GM12878 (cell line): ENCODE data around the gene DALRD3. TPM values are rescaled to one million over a fixed set of nuclear protein-coding genes. Genes with fewer than 3 reads are reported as not detected.

Experiments used
- ATAC-seq: fragments of 200-7000 bp; cut with Tn5 transposase; 3 replicates; pipeline ENCODE4 v1.9.1; 2020; ENCODE audit warnings: mild to moderate bottlenecking, moderate library complexity
- BruUV-seq: library from RNA; stranded (reverse); fragments of 400-500 nt; replicated peaks from 2 replicates; lab custom pipeline; 2021; lab: Mats Ljungman, UMichigan
- CTCF ChIA-PET: fragments of 300-600 bp; sonication (Branson Sonifier 250); formaldehyde crosslinking; extraction: SDS; loops from one replicate; lab custom pipeline; 2021; ENCODE audit warnings: inconsistent platforms; lab: Yijun Ruan, JAX
- POLR2A ChIA-PET: fragments of 350-600 bp; formaldehyde crosslinking; extraction: SDS; loops from one replicate; lab custom pipeline; 2021; ENCODE audit warnings: inconsistent platforms; lab: Charles Lee
- RAD21 ChIA-PET: fragments of 300-600 bp; sonication (Branson Sonifier 250); formaldehyde crosslinking; loops from one replicate; lab custom pipeline; 2023; ENCODE audit warnings: antibody characterized with exemption; ENCODE audit not compliant: unreplicated experiment; lab: Charles Lee
- SMC1A ChIA-PET: fragments of 300-600 bp; sonication (Branson Sonifier 250); formaldehyde crosslinking; loops from one replicate; lab custom pipeline; 2023; ENCODE audit not compliant: unreplicated experiment, uncharacterized antibody; lab: Charles Lee
- DNase-seq: peaks from one replicate; pipeline ENCODE4 v3.0.0-alpha.2; 2011; ENCODE audit warnings: low read depth, low spot score
- FAIRE-seq: peaks from 3 replicates; lab custom pipeline; 2011; peaks lifted over from hg19 to GRCh38; lab: Jason Lieb, UNC
- H2AFZ ChIP-seq: 2 replicates; pipeline ENCODE4 v1.6.0; 2011; ENCODE audit warnings: low read depth, low read length, control low read depth; ENCODE audit not compliant: control insufficient read depth
- H3K27ac ChIP-seq: 2 replicates; pipeline ENCODE4 v1.5.1; 2011; ENCODE audit warnings: control low read depth; ENCODE audit not compliant: control insufficient read depth, insufficient read depth
- H3K27me3 ChIP-seq, 2 experiments: replicated peaks in 1 of 2; 2 replicates each; pipeline versions ENCODE4 v1.6.0 to v1.6.1; 2011; ENCODE audit warnings: low read length in 1 of 2; ENCODE audit not compliant: control insufficient read depth in 2 of 2, insufficient read depth in 2 of 2
- H3K36me3 ChIP-seq, 2 experiments: 2 replicates each; pipeline ENCODE4 v1.5.1; 2011; ENCODE audit warnings: low read length in 1 of 2; ENCODE audit not compliant: control insufficient read depth in 2 of 2, insufficient read depth in 2 of 2
- H3K4me1 ChIP-seq: 2 replicates; pipeline ENCODE4 v1.6.1; 2011; ENCODE audit warnings: mild to moderate bottlenecking, low read length, moderate library complexity, mixed read lengths; ENCODE audit not compliant: control insufficient read depth, insufficient read depth
- H3K4me2 ChIP-seq: 2 replicates; pipeline ENCODE4 v1.6.0; 2011; ENCODE audit warnings: control low read depth; ENCODE audit not compliant: control insufficient read depth, insufficient read depth
- H3K4me3 ChIP-seq: fragments of 200-600 bp; sonication (generic); 2 replicates; pipeline ENCODE4 v1.5.1; 2016
- H3K79me2 ChIP-seq: 2 replicates; pipeline ENCODE4 v1.6.0; 2011; ENCODE audit warnings: low read length; ENCODE audit not compliant: control insufficient read depth, insufficient read depth
- H3K9ac ChIP-seq: 2 replicates; pipeline ENCODE4 v1.8.0; 2011; ENCODE audit warnings: low read length, control low read depth, mixed read lengths; ENCODE audit not compliant: control insufficient read depth, insufficient read depth
- H3K9me3 ChIP-seq: replicated peaks from 3 replicates; pipeline ENCODE4 v1.5.1; 2011; ENCODE audit warnings: mild to moderate bottlenecking, low read length; ENCODE audit not compliant: control insufficient read depth, insufficient read depth
- H4K20me1 ChIP-seq: 2 replicates; pipeline ENCODE4 v1.6.0; 2011; ENCODE audit not compliant: control insufficient read depth, insufficient read depth
- IKZF2 ChIP-seq, 2 experiments: fragments of 450-650 bp; IDR thresholded peaks; 2 replicates each; pipeline ENCODE4 v1.6.1; 2017; ENCODE audit warnings: mild to moderate bottlenecking in 2 of 2, moderate library complexity in 2 of 2
- NRF1 ChIP-seq: conservative IDR thresholded peaks from 2 replicates; pipeline ENCODE4 v1.6.1; 2011; ENCODE audit warnings: mild to moderate bottlenecking, low read depth, low read length, improper control_type of control experiment
- POLR2AphosphoS2 ChIP-seq: IDR thresholded peaks from 2 replicates; pipeline ENCODE4 v1.6.1; 2011; ENCODE audit warnings: low read depth, mild to moderate bottlenecking, low read length, improper control_type of control experiment, moderate library complexity
- POLR2AphosphoS5 ChIP-seq: IDR thresholded peaks from 2 replicates; pipeline ENCODE4 v1.6.1; 2011; ENCODE audit warnings: mild to moderate bottlenecking, low read length, inconsistent platforms
- RAD21 ChIP-seq: IDR thresholded peaks from 2 replicates; pipeline ENCODE4 v1.6.1; 2011; ENCODE audit warnings: mild to moderate bottlenecking, low read depth, low read length, moderate library complexity; ENCODE audit not compliant: insufficient read depth
- SMAD5 ChIP-seq: IDR thresholded peaks from 2 replicates; pipeline ENCODE4 v1.6.1; 2016; ENCODE audit warnings: antibody characterized with exemption, low read depth
- SMC3 ChIP-seq: IDR thresholded peaks from 2 replicates; pipeline ENCODE4 v1.6.1; 2011; ENCODE audit warnings: low read length, improper control_type of control experiment, borderline replicate concordance
- SRF ChIP-seq, 2 experiments: IDR thresholded peaks; 2 replicates each; pipeline ENCODE4 v1.6.1; 2011; ENCODE audit warnings: low read depth in 2 of 2, low read length in 2 of 2, mild to moderate bottlenecking in 1 of 2, moderate library complexity in 1 of 2
- TARDBP ChIP-seq: IDR thresholded peaks from 2 replicates; pipeline ENCODE4 v1.6.1; 2016; ENCODE audit warnings: borderline replicate concordance
- YY1 ChIP-seq: IDR thresholded peaks from 2 replicates; pipeline ENCODE4 v1.6.1; 2011; ENCODE audit warnings: low read depth, mild to moderate bottlenecking, low read length
- WGBS: methylation state at CpG from one replicate; pipeline ENCODE4 v1.1.6; 2016; ENCODE audit warnings: low lambda C conversion rate; ENCODE audit not compliant: insufficient replicate concordance, insufficient coverage; ENCODE audit errors: missing lambda C conversion rate; 5-methylcytosine and 5-hydroxymethylcytosine counted together
- in situ Hi-C: fragments of 300-500 bp; cut with MboI; formaldehyde crosslinking; loops from 9 replicates; pipeline ENCODE4 v1.14.3; 2018; ENCODE audit warnings: mixed read lengths
- intact Hi-C: fragments of 100-400 bp; cut with micrococcal nuclease; formaldehyde crosslinking; loops from one replicate; pipeline ENCODE4 v1.14.2; 2022; ENCODE audit not compliant: unreplicated experiment
- polyA plus RNA-seq, 11 experiments: library from polyadenylated mRNA; depleted of rRNA in 4 of 11; unstranded in 6 of 11; stranded (reverse) in 5 of 11; fragments of >200 nt; fragmentation: Nextera tagmentation in 4 of 11; fragmentation: Illumina TruSeq in 1 of 11; extraction: Ambion mirVana in 4 of 11; extraction: Trizol in 1 of 11; gene quantifications; 1 replicate in 1 of 11; 2 replicates in 10 of 11; pipeline versions ENCODE4 v1.2.1 to v1.2.3, GENCODE V29; 2011 to 2016; ENCODE audit warnings: inconsistent platforms in 2 of 11, missing spikeins in 2 of 11, low read depth in 1 of 11
- total RNA-seq, 4 experiments: library from RNA; depleted of rRNA in 3 of 4; stranded (reverse); fragments of >200 nt in 3 of 4; fragmentation: Illumina TruSeq in 1 of 4; extraction: Trizol in 1 of 4; gene quantifications; 2 replicates each; pipeline versions ENCODE4 v1.2.1 to v1.2.3, GENCODE V29; 2013 to 2021
- TF ChIP-seq, protein P1 (sequence below): IDR thresholded peaks from 2 replicates; pipeline ENCODE4 v1.6.1; 2011; ENCODE audit warnings: mild to moderate bottlenecking, low read depth, low read length, moderate library complexity; ENCODE audit not compliant: insufficient replicate concordance
- TF ChIP-seq, protein P2 (sequence below): fragments of 150-350 bp; IDR thresholded peaks from 2 replicates; pipeline ENCODE4 v1.6.1; 2014; ENCODE audit warnings: mild to moderate bottlenecking, low read depth, low read length
- TF ChIP-seq, protein P3 (sequence below), 3 experiments: IDR thresholded peaks in 2 of 3; conservative IDR thresholded peaks in 1 of 3; 2 replicates each; pipeline ENCODE4 v1.5.1; 2011; ENCODE audit warnings: low read depth in 3 of 3, low read length in 3 of 3, mild to moderate bottlenecking in 3 of 3, control low read depth in 2 of 3, moderate library complexity in 2 of 3, inconsistent platforms in 1 of 3, mixed read lengths in 1 of 3; ENCODE audit not compliant: control insufficient read depth in 2 of 3, insufficient read depth in 1 of 3; ENCODE audit errors: extremely low read depth in 1 of 3

The DALRD3 gene
- total and polyA plus RNA-seq, 10 of the 15 experiments (the other 5 are each of a cell fraction or from before 2014, with no cell fraction given) = 10.1 to 28.2 (median 21.6) TPM

DNA sequence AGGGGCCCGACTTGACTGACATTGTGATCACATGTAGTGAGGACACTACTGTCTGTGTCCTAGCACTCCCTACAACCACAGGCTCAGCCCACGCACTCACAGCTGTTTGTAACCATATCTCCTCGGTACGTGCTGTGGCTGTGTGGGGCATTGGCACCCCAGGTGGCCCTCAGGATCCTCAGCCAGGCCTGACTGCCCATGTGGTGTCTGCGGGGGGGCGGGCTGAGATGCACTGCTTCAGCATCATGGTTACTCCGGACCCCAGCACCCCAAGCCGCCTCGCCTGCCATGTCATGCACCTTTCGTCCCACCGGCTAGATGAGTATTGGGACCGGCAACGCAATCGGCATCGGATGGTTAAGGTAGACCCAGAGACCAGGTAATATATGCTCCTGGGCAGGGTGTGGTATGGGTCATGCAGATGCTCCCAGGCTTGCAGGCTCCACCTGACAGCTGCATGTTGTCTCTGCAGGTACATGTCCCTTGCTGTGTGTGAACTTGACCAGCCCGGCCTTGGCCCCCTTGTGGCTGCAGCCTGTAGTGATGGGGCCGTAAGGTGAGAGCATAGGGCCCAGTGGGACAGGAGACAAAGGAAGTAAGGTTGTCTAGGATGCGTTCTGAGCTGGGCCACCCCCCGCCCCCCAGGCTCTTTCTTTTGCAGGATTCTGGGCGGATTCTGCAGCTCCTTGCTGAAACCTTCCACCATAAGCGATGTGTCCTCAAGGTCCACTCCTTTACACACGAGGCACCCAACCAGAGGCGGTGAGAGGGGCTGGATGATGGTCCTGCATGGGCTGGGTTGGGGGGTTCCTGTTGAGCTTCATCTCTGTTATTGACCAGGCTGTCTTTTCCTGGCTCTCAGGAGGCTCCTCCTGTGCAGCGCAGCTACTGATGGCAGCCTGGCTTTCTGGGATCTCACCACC is 4.4 kb downstream of the DALRD3 start:
- Histone ChIP-seq H3K4me1 (peaks cover 5% of the 10 kb centered on the region; the same call in 1 of the 2 replicates), H3K4me3 (no peak overlapping the region), H3K27me3 (no peaks in the 10 kb centered on the region), H3K9ac (no peak overlapping the region), H3K9me3 (no peaks in the 10 kb centered on the region), H3K79me2 (peaks cover 16% of the 10 kb centered on the region), H3K36me3 (peaks cover 24 to 30% of the 10 kb centered on the region in 2 experiments), H4K20me1 (0 out of 2 replicates have a peak, but pooled peaks cover 3% of the 10 kb centered on the region), H3K27ac (no peak overlapping the region), H3K4me2 (no peak overlapping the region), H2AFZ (no peak overlapping the region)
- ChIA-PET CTCF (interaction anchor here (0.7 to 4.7 kb wide), 5 partner anchors 8 to 274 kb away, joined by 3 to 44 read pairs (median 6); no protein-coding TSS in a partner anchor), POLR2A (interaction anchor here (0.5 to 2.6 kb wide), 4 partner anchors 8 to 48 kb away, joined by 3 to 7 read pairs (median 5); partner anchors contain the start of gene NDUFAF3), SMC1A (interaction anchor here (1.0 kb wide), 1 partner anchor 26 kb away, joined by 3 read pairs; no protein-coding TSS in a partner anchor), RAD21 (interaction anchor here (2.5 kb wide), 1 partner anchor 26 kb away, joined by 9 read pairs; no protein-coding TSS in a partner anchor)
- FAIRE-seq (no peak), DNase-seq (no peak), ATAC-seq (peak; percentile 67)
- BruUV-seq = no TSS peak
- in situ Hi-C loops = no loop called here
- WGBS = 80% methylated on average over 24 of the region's 24 CpGs
- TF ChIP-seq, protein P1, sequence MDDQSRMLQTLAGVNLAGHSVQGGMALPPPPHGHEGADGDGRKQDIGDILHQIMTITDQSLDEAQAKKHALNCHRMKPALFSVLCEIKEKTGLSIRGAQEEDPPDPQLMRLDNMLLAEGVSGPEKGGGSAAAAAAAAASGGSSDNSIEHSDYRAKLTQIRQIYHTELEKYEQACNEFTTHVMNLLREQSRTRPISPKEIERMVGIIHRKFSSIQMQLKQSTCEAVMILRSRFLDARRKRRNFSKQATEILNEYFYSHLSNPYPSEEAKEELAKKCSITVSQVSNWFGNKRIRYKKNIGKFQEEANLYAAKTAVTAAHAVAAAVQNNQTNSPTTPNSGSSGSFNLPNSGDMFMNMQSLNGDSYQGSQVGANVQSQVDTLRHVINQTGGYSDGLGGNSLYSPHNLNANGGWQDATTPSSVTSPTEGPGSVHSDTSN = no peak
- TF ChIP-seq SMAD5 (0 out of 2 replicates have a peak, but pooled peaks have one; percentile 17), RAD21 (peak; percentile 48), NRF1 (no peak), IKZF2 (IDR thresholded peaks at IDR 0.05) (no peak), POLR2AphosphoS5 (peak; percentile 10; the same call in 1 of the 2 replicates), YY1 (peak; percentile 43; the same call in 1 of the 2 replicates), TARDBP (no peak), SRF (IDR thresholded peaks at IDR 0.05; ENCODE audit: low read depth in 2 of 2, low read length in 2 of 2) (no peak), POLR2AphosphoS2 (no peak), SMC3 (peak; percentile 57)
- TF ChIP-seq, protein P2, sequence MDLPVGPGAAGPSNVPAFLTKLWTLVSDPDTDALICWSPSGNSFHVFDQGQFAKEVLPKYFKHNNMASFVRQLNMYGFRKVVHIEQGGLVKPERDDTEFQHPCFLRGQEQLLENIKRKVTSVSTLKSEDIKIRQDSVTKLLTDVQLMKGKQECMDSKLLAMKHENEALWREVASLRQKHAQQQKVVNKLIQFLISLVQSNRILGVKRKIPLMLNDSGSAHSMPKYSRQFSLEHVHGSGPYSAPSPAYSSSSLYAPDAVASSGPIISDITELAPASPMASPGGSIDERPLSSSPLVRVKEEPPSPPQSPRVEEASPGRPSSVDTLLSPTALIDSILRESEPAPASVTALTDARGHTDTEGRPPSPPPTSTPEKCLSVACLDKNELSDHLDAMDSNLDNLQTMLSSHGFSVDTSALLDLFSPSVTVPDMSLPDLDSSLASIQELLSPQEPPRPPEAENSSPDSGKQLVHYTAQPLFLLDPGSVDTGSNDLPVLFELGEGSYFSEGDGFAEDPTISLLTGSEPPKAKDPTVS = no peak
- TF ChIP-seq, protein P3, sequence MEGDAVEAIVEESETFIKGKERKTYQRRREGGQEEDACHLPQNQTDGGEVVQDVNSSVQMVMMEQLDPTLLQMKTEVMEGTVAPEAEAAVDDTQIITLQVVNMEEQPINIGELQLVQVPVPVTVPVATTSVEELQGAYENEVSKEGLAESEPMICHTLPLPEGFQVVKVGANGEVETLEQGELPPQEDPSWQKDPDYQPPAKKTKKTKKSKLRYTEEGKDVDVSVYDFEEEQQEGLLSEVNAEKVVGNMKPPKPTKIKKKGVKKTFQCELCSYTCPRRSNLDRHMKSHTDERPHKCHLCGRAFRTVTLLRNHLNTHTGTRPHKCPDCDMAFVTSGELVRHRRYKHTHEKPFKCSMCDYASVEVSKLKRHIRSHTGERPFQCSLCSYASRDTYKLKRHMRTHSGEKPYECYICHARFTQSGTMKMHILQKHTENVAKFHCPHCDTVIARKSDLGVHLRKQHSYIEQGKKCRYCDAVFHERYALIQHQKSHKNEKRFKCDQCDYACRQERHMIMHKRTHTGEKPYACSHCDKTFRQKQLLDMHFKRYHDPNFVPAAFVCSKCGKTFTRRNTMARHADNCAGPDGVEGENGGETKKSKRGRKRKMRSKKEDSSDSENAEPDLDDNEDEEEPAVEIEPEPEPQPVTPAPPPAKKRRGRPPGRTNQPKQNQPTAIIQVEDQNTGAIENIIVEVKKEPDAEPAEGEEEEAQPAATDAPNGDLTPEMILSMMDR (IDR thresholded peaks at IDR 0.05 in 2 of 3, conservative IDR thresholded peaks at IDR 0.05 in 1 of 3; ENCODE audit: control insufficient read depth in 2 of 3, extremely low read depth in 1 of 3, insufficient read depth in 1 of 3, low read depth in 3 of 3, low read length in 3 of 3) = peak; percentile 62 to 85 (median 71)
- intact Hi-C loops = loop anchor here (2.0 kb wide), 1 partner anchor 25 kb away; no protein-coding TSS in a partner anchor
